CD8-positive, alpha-beta memory T cell (primary cell): Measurements from ENCODE around the gene MYH7. TPM values are rescaled to one million over a fixed set of nuclear protein-coding genes. Genes with fewer than 3 reads are reported as not detected.
A peak's percentile ranks its signal among the peaks of the same experiment; 100 is the strongest.
"Not testable (repeated sequence)": the region's sequence is repeated elsewhere in the genome, so short reads cannot be mapped to it uniquely, and the experiment has no call there.

Experiments
- CTCF ChIA-PET: fragments of 350-600 bp; sonication (Branson Sonifier 250); formaldehyde crosslinking; loops from one replicate; lab custom pipeline; 2021; ENCODE audit warnings: antibody characterized with exemption; lab: Charles Lee
- POLR2A ChIA-PET: fragments of 350-600 bp; sonication (Branson Sonifier 250); formaldehyde crosslinking; loops from one replicate; lab custom pipeline; 2021; ENCODE audit warnings: antibody characterized with exemption; lab: Charles Lee
- DNase-seq, 5 donors: peaks; one replicate each; pipeline versions ENCODE4 v3.0.0 to v3.0.0-alpha.2; 2020 to 2022; ENCODE audit warnings: mixed read lengths in 1 of 5
- H3K27ac ChIP-seq: one replicate; pipeline ENCODE4 v1.7.0; 2013; ENCODE audit warnings: low read depth, mild to moderate bottlenecking, low read length, moderate library complexity
- H3K27me3 ChIP-seq: 2 replicates; pipeline ENCODE4 v1.7.0; 2013; ENCODE audit warnings: low read length, mild to moderate bottlenecking; ENCODE audit not compliant: insufficient read depth, poor library complexity, severe bottlenecking
- H3K36me3 ChIP-seq: 2 replicates; pipeline ENCODE4 v1.7.0; 2013; ENCODE audit warnings: mild to moderate bottlenecking, low read length, moderate library complexity; ENCODE audit not compliant: insufficient read depth
- H3K4me1 ChIP-seq: 2 replicates; pipeline ENCODE4 v1.7.0; 2013; ENCODE audit warnings: mild to moderate bottlenecking, low read length, moderate library complexity; ENCODE audit not compliant: insufficient read depth
- H3K4me3 ChIP-seq: 2 replicates; pipeline ENCODE4 v1.7.0; 2013; ENCODE audit warnings: mild to moderate bottlenecking, low read length
- H3K9me3 ChIP-seq: 2 replicates; pipeline ENCODE4 v1.7.0; 2013; ENCODE audit warnings: mild to moderate bottlenecking, low read length
- H3K27ac Mint-ChIP-seq, 8 donors: one replicate each; pipeline ENCODE4 v1.8.0; 2020 to 2021; ENCODE audit warnings: mixed read lengths in 8 of 8, mild to moderate bottlenecking in 6 of 8, inconsistent platforms in 3 of 8, moderate library complexity in 3 of 8
- H3K27me3 Mint-ChIP-seq, 2 donors: one replicate each; pipeline ENCODE4 v1.8.0; 2020 to 2021; ENCODE audit warnings: mixed read lengths in 2 of 2, mild to moderate bottlenecking in 1 of 2, moderate library complexity in 1 of 2
- H3K36me3 Mint-ChIP-seq, 3 donors: one replicate each; pipeline ENCODE4 v1.8.0; 2020 to 2021; ENCODE audit warnings: mixed read lengths in 3 of 3, inconsistent platforms in 1 of 3, mild to moderate bottlenecking in 1 of 3
- H3K4me1 Mint-ChIP-seq, 3 donors: one replicate each; pipeline ENCODE4 v1.8.0; 2020 to 2021; ENCODE audit warnings: mixed read lengths in 3 of 3, inconsistent platforms in 1 of 3, mild to moderate bottlenecking in 1 of 3
- H3K4me3 Mint-ChIP-seq, 7 donors: one replicate each; pipeline ENCODE4 v1.8.0; 2020 to 2021; ENCODE audit warnings: mixed read lengths in 7 of 7, mild to moderate bottlenecking in 6 of 7, moderate library complexity in 4 of 7, inconsistent platforms in 2 of 7
- H3K9me3 Mint-ChIP-seq, 5 donors: one replicate each; pipeline ENCODE4 v1.8.0; 2020 to 2022; ENCODE audit warnings: mixed read lengths in 5 of 5, mild to moderate bottlenecking in 3 of 5, moderate library complexity in 2 of 5, inconsistent platforms in 1 of 5
- polyA plus RNA-seq: library from polyadenylated mRNA; unstranded; fragments of 300-500 nt; fragmentation: Illumina TruSeq; gene quantifications from one replicate; pipeline ENCODE4 v1.2.3, GENCODE V29; 2021
- total RNA-seq, 2 experiments: library from RNA; stranded (reverse); gene quantifications; one replicate each; pipeline ENCODE4 v1.2.3, GENCODE V29; 2021

Gene MYH7
- total and polyA plus RNA-seq, 3 experiments from 2014 or later, result not detected

- no peaks in the 10 kb centered on the region for H3K4me1 ChIP-seq
- no peaks in the 10 kb centered on the region for H3K27me3 ChIP-seq
- H3K36me3 Mint-ChIP-seq, result no peaks in the 10 kb centered on the region
- ChIA-PET CTCF (no interaction called here), POLR2A (no interaction called here)
- H3K27ac Mint-ChIP-seq, result peak overlapping the region in 1 of 8 donors; percentile 22
- peaks cover 3 to 25% of the 10 kb centered on the region in 2 donors for H3K27me3 Mint-ChIP-seq
- H3K9me3 ChIP-seq, result no peaks in the 10 kb centered on the region
- no peaks in the 10 kb centered on the region for H3K36me3 ChIP-seq
- H3K4me1 Mint-ChIP-seq, result no peaks in the 10 kb centered on the region
- H3K9me3 Mint-ChIP-seq, result no peaks in the 10 kb centered on the region
- no peak for DNase-seq
- no peak overlapping the region for H3K27ac ChIP-seq
- no peak overlapping the region for H3K4me3 Mint-ChIP-seq
- H3K4me3 ChIP-seq, result no peak overlapping the region
Observed at GRCh38 chr14:23399591-23399990, 35.9 kb downstream of the MYH7 start.

- ChIA-PET CTCF (no interaction called here), POLR2A (no interaction called here)
- no peaks in the 10 kb centered on the region for H3K36me3 Mint-ChIP-seq
- no peaks in the 10 kb centered on the region for H3K4me1 Mint-ChIP-seq
- Histone ChIP-seq H3K4me1 (no peaks in the 10 kb centered on the region), H3K36me3 (no peaks in the 10 kb centered on the region), H3K27ac (no peak overlapping the region), H3K4me3 (no peak overlapping the region), H3K27me3 (no peaks in the 10 kb centered on the region), H3K9me3 (no peaks in the 10 kb centered on the region)
- H3K27ac Mint-ChIP-seq, result peak overlapping the region in 1 of 8 donors; percentile 22
- H3K4me3 Mint-ChIP-seq, result no peak overlapping the region
- no peak for DNase-seq
- H3K9me3 Mint-ChIP-seq, result no peaks in the 10 kb centered on the region
- peaks cover 3 to 25% of the 10 kb centered on the region in 2 donors for H3K27me3 Mint-ChIP-seq
Observed at GRCh38 chr14:23399136-23399535, 36.3 kb downstream of the MYH7 start.

- ChIA-PET CTCF (no interaction called here), POLR2A (no interaction called here)
- no peaks in the 10 kb centered on the region for H3K9me3 ChIP-seq
- H3K27ac Mint-ChIP-seq, result no peak overlapping the region
- peaks cover 5 to 26% of the 10 kb centered on the region in 2 donors for H3K27me3 Mint-ChIP-seq
- H3K4me1 ChIP-seq, result no peaks in the 10 kb centered on the region
- no peak overlapping the region for H3K27ac ChIP-seq
- H3K36me3 ChIP-seq, result no peaks in the 10 kb centered on the region
- H3K4me3 Mint-ChIP-seq, result no peak overlapping the region
- no peak overlapping the region for H3K4me3 ChIP-seq
- no peaks in the 10 kb centered on the region for H3K9me3 Mint-ChIP-seq
- H3K27me3 ChIP-seq, result no peaks in the 10 kb centered on the region
- no peak for DNase-seq
- no peaks in the 10 kb centered on the region for H3K4me1 Mint-ChIP-seq
- no peaks in the 10 kb centered on the region for H3K36me3 Mint-ChIP-seq
Observed at GRCh38 chr14:23398348-23398747, 37.1 kb downstream of the MYH7 start.

GRCh38 chr14:23396781-23397407, 38.6 kb downstream of the MYH7 start:
- Mint-ChIP-seq H3K27ac (no peak overlapping the region), H3K4me1 (no peaks in the 10 kb centered on the region), H3K27me3 (peaks cover 6 to 27% of the 10 kb centered on the region in 2 donors), H3K4me3 (no peak overlapping the region), H3K36me3 (no peaks in the 10 kb centered on the region), H3K9me3 (no peaks in the 10 kb centered on the region)
- DNase-seq, result no peak
- Histone ChIP-seq H3K36me3 (no peaks in the 10 kb centered on the region), H3K4me1 (no peaks in the 10 kb centered on the region), H3K27me3 (no peaks in the 10 kb centered on the region), H3K9me3 (no peaks in the 10 kb centered on the region), H3K27ac (no peak overlapping the region), H3K4me3 (no peak overlapping the region)
- POLR2A ChIA-PET, result no interaction called here
- CTCF ChIA-PET, result no interaction called here

- Mint-ChIP-seq H3K4me1 (no peaks in the 10 kb centered on the region), H3K36me3 (no peaks in the 10 kb centered on the region), H3K9me3 (no peaks in the 10 kb centered on the region), H3K27ac (no peak overlapping the region), H3K4me3 (no peak overlapping the region), H3K27me3 (peaks cover 9 to 24% of the 10 kb centered on the region in 2 donors)
- Histone ChIP-seq H3K27me3 (no peaks in the 10 kb centered on the region), H3K4me1 (no peaks in the 10 kb centered on the region), H3K4me3 (no peak overlapping the region), H3K36me3 (no peaks in the 10 kb centered on the region), H3K27ac (no peak overlapping the region), H3K9me3 (no peaks in the 10 kb centered on the region)
- POLR2A ChIA-PET, result no interaction called here
- CTCF ChIA-PET, result no interaction called here
- DNase-seq, result no peak
Observed at GRCh38 chr14:23396126-23396525, 39.3 kb downstream of the MYH7 start.

GRCh38 chr14:23392613-23393012, 42.8 kb downstream of the MYH7 start:
- no peaks in the 10 kb centered on the region for H3K36me3 ChIP-seq
- Mint-ChIP-seq H3K4me3 (no peak overlapping the region), H3K27ac (peak overlapping the region in 2 of 8 donors; percentile 1 to 29), H3K4me1 (no peaks in the 10 kb centered on the region), H3K27me3 (peaks cover 9 to 42% of the 10 kb centered on the region in 2 donors), H3K36me3 (no peaks in the 10 kb centered on the region), H3K9me3 (no peaks in the 10 kb centered on the region)
- H3K9me3 ChIP-seq, result no peaks in the 10 kb centered on the region
- no peak overlapping the region for H3K4me3 ChIP-seq
- H3K27me3 ChIP-seq, result no peaks in the 10 kb centered on the region
- no peak overlapping the region for H3K27ac ChIP-seq
- CTCF ChIA-PET, result interaction anchor here (1.3 kb wide), 1 partner anchor 12 kb away, joined by 6 read pairs; no protein-coding TSS in a partner anchor
- H3K4me1 ChIP-seq, result no peaks in the 10 kb centered on the region
- POLR2A ChIA-PET, result no interaction called here
- no peak for DNase-seq

- H3K4me3 ChIP-seq, POLR2A ChIA-PET, H3K4me1 Mint-ChIP-seq, H3K4me3 Mint-ChIP-seq, H3K27ac Mint-ChIP-seq, H3K9me3 Mint-ChIP-seq, H3K36me3 ChIP-seq, H3K4me1 ChIP-seq, H3K27ac ChIP-seq, H3K9me3 ChIP-seq, H3K27me3 ChIP-seq, H3K36me3 Mint-ChIP-seq, DNase-seq: not testable (repeated sequence)
- CTCF ChIA-PET, result interaction anchor here (1.8 kb wide), 1 partner anchor 10 kb away, joined by 11 read pairs; no protein-coding TSS in a partner anchor
- H3K27me3 Mint-ChIP-seq, result peaks cover 9 to 35% of the 10 kb centered on the region in 2 donors
Observed at GRCh38 chr14:23389871-23390270, 45.6 kb downstream of the MYH7 start.

GRCh38 chr14:23389396-23389795, 46.1 kb downstream of the MYH7 start:
- Mint-ChIP-seq H3K4me1 (no peaks in the 10 kb centered on the region), H3K36me3 (no peaks in the 10 kb centered on the region), H3K9me3 (no peaks in the 10 kb centered on the region), H3K27me3 (peaks cover 9 to 35% of the 10 kb centered on the region in 2 donors), H3K4me3 (no peak overlapping the region), H3K27ac (no peak overlapping the region)
- no peaks in the 10 kb centered on the region for H3K4me1 ChIP-seq
- ChIA-PET POLR2A (no interaction called here), CTCF (interaction anchor here (1.1 to 1.8 kb wide), 2 partner anchors 9 to 29 kb away, joined by 3 to 11 read pairs; no protein-coding TSS in a partner anchor)
- DNase-seq, result no peak
- no peaks in the 10 kb centered on the region for H3K36me3 ChIP-seq
- H3K4me3 ChIP-seq, result no peak overlapping the region
- H3K27me3 ChIP-seq, result no peaks in the 10 kb centered on the region
- no peaks in the 10 kb centered on the region for H3K9me3 ChIP-seq
- no peak overlapping the region for H3K27ac ChIP-seq
